Measurements from ENCODE around the gene VNN1.
"Not testable (repeated sequence)": the region's sequence is repeated elsewhere in the genome, so short reads cannot be mapped to it uniquely, and the experiment has no call there.

Gene VNN1

GRCh38 chr6:132719736-132720448 lies 6.0 kb upstream of the VNN1 start:
- DNase-seq (ENCODE audit: low spot score), result no peak

GRCh38 chr6:132715881-132716637 lies 2.2 kb upstream of the VNN1 start:
- no peak for DNase-seq (ENCODE audit: low spot score)

- DNase-seq (ENCODE audit: low spot score), result no peak
These were observed 1.3 kb upstream of the VNN1 start for GRCh38 chr6:132715204-132715603.

GRCh38 chr6:132714160-132714559 lies 305 bp upstream of the VNN1 start:
- no peak for DNase-seq (ENCODE audit: low spot score)

- no peak for DNase-seq (ENCODE audit: low spot score)
These were observed 1.5 kb downstream of the VNN1 start for GRCh38 chr6:132712366-132712765.

- no peak for DNase-seq (ENCODE audit: low spot score)
These were observed 5.1 kb downstream of the VNN1 start for GRCh38 chr6:132708771-132709170.

- DNase-seq (ENCODE audit: low spot score), result no peak
These were observed 5.9 kb downstream of the VNN1 start for GRCh38 chr6:132708002-132708401.

GRCh38 chr6:132706756-132707155 lies 7.1 kb downstream of the VNN1 start:
- not testable (repeated sequence) for DNase-seq (ENCODE audit: low spot score)

- no peak for DNase-seq (ENCODE audit: low spot score)
These were observed 9.9 kb downstream of the VNN1 start for GRCh38 chr6:132703936-132704335.

- DNase-seq (ENCODE audit: low spot score), result no peak
These were observed 15.2 kb downstream of the VNN1 start for GRCh38 chr6:132698608-132699007.

- no peak for DNase-seq (ENCODE audit: low spot score)
These were observed 18.1 kb downstream of the VNN1 start for GRCh38 chr6:132695773-132696172.

GRCh38 chr6:132693478-132693877 lies 20.4 kb downstream of the VNN1 start:
- DNase-seq (ENCODE audit: low spot score), result no peak

GRCh38 chr6:132690678-132691077 lies 23.2 kb downstream of the VNN1 start:
- DNase-seq (ENCODE audit: low spot score), result no peak

GRCh38 chr6:132687306-132687705 lies 26.5 kb downstream of the VNN1 start:
- DNase-seq (ENCODE audit: low spot score), result no peak

- DNase-seq (ENCODE audit: low spot score), result no peak
These were observed 27.3 kb downstream of the VNN1 start for GRCh38 chr6:132686531-132686930.

- DNase-seq (ENCODE audit: low spot score), result no peak
These were observed 28.8 kb downstream of the VNN1 start for GRCh38 chr6:132685009-132685408.

GRCh38 chr6:132684272-132684671 lies 29.6 kb downstream of the VNN1 start:
- DNase-seq (ENCODE audit: low spot score), result no peak

GRCh38 chr6:132683543-132683942 lies 30.3 kb downstream of the VNN1 start:
- no peak for DNase-seq (ENCODE audit: low spot score)

GRCh38 chr6:132679094-132679493 lies 34.8 kb downstream of the VNN1 start:
- not testable (repeated sequence) for DNase-seq (ENCODE audit: low spot score)

GRCh38 chr6:132675749-132676148 lies 38.1 kb downstream of the VNN1 start:
- no peak for DNase-seq (ENCODE audit: low spot score)

GRCh38 chr6:132675002-132675401 lies 38.9 kb downstream of the VNN1 start:
- DNase-seq (ENCODE audit: low spot score), result no peak

GRCh38 chr6:132673376-132674094 lies 40.3 kb downstream of the VNN1 start:
- DNase-seq (ENCODE audit: low spot score), result no peak

- DNase-seq (ENCODE audit: low spot score), result no peak
These were observed 42.6 kb downstream of the VNN1 start for GRCh38 chr6:132671295-132671694.
